ENCODE measurements around the gene MED23.

The MED23 gene, protein sequence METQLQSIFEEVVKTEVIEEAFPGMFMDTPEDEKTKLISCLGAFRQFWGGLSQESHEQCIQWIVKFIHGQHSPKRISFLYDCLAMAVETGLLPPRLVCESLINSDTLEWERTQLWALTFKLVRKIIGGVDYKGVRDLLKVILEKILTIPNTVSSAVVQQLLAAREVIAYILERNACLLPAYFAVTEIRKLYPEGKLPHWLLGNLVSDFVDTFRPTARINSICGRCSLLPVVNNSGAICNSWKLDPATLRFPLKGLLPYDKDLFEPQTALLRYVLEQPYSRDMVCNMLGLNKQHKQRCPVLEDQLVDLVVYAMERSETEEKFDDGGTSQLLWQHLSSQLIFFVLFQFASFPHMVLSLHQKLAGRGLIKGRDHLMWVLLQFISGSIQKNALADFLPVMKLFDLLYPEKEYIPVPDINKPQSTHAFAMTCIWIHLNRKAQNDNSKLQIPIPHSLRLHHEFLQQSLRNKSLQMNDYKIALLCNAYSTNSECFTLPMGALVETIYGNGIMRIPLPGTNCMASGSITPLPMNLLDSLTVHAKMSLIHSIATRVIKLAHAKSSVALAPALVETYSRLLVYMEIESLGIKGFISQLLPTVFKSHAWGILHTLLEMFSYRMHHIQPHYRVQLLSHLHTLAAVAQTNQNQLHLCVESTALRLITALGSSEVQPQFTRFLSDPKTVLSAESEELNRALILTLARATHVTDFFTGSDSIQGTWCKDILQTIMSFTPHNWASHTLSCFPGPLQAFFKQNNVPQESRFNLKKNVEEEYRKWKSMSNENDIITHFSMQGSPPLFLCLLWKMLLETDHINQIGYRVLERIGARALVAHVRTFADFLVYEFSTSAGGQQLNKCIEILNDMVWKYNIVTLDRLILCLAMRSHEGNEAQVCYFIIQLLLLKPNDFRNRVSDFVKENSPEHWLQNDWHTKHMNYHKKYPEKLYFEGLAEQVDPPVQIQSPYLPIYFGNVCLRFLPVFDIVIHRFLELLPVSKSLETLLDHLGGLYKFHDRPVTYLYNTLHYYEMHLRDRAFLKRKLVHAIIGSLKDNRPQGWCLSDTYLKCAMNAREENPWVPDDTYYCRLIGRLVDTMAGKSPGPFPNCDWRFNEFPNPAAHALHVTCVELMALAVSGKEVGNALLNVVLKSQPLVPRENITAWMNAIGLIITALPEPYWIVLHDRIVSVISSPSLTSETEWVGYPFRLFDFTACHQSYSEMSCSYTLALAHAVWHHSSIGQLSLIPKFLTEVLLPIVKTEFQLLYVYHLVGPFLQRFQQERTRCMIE (N-terminal part only)

GRCh38 chr6:131627724-131628682 is at the start of gene MED23:
Gene MED23, minus strand, starts transcription at chr6:131628242. Its CDS starts 193 bp downstream, at chr6:131628049.
- peak; percentile 90 for DNase-seq (ENCODE audit: low read depth)

DNA sequence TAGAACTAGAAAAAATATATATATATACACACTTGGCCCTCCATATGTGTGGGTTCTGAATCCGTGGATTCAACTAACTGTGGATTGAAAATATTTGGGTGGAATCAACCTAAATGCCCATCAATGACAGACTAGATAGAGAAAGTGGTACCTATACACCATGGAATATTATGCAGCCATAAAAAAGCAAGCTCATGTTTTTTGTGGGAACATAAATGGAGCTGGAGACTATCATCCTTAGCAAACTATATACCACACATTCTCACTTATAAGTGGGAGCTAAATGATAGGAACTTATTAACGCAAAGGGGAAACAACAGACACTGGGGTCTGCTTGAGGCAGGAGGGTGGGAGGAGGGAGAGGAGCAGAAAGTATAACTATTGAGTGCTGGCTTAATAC is 45.1 kb upstream of the MED23 start:
- no peak for DNase-seq (ENCODE audit: low read depth)

- no peak for DNase-seq (ENCODE audit: low read depth)
These were observed 41.8 kb upstream of the MED23 start for GRCh38 chr6:131669891-131670290.

- no peak for DNase-seq (ENCODE audit: low read depth)
These were observed 35.6 kb upstream of the MED23 start for GRCh38 chr6:131663578-131664165.

DNA sequence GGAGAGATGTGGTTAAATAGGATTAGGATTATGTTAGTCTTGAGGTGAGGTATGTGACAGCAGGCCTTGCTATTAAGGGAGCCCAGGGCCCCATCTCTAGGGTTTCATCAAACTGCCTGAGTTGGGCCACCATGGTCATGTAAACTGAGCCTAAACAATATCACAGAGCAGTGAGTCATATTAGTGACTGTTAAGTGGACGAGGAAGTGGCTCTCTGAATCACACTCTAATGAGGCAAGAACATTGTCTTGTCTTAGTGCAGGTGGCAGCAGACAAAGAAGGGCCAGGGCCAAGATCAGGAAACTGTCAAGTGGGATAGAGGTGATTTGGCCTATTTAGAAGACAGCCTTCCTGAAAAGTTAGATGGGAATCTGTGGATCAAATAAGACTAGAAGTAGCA is 32.2 kb upstream of the MED23 start:
- no peak for DNase-seq (ENCODE audit: low read depth)

DNA sequence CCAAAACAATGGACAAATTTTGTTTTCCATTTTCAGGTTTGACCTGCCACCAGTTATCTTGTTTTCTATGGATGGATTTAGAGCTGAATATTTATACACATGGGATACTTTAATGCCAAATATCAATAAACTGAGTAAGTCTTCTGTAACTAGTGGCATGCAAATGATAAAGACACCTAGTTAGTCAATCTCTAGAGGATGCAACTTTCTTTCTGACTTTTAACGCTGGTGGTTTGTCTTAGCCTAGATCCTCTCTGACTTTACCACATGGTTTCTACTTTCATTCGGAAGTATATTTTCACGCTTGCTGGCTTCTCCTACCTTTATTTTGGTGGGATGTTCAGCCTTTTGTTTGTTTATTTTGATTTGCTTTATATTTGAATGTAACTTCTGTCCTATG is 30.2 kb upstream of the MED23 start:
- DNase-seq (ENCODE audit: low read depth): no peak

- no peak for DNase-seq (ENCODE audit: low read depth)
These were observed 29.6 kb upstream of the MED23 start for GRCh38 chr6:131657630-131658111.

GRCh38 chr6:131657222-131657621 is 29.2 kb upstream of the MED23 start:
- no peak for DNase-seq (ENCODE audit: low read depth)

DNA sequence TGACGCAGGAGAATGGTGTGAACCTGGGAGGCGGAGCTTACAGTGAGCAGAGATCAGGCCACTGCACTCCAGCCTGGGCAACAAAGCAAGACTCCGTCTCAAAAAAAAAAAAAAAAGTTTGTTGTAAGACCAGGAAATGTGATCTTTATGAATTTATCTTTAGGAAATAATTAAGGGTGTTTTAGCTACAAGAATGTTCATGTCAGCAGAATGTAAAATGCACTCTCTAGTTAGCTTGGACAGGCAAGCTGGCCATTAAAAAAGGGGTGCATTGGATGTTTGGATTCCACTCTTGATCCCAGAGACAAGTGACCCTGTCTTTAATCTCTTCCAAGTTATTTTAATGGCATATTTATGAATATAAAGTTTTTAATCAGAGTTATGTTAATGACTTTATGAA is 28.6 kb upstream of the MED23 start:
- DNase-seq (ENCODE audit: low read depth): no peak

DNA sequence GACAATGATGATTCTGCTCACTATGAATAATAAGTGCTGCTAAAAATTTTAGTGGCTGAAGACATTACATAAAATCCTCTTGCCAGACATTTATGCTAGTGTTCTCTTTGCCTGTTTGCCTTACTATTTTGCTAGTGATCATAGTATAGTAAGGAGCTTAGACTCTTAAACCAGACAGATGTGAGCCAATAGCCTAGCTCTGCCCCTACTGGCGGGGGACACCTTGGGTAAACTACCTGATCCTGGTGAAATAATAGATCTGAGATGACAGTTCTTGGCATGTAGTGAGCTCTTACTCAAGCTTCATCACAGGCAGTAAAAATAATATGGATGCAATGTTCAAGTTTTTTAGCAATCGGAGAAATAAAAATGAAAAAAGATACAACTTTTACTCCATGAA is 27.9 kb upstream of the MED23 start:
- no peak for DNase-seq (ENCODE audit: low read depth)

GRCh38 chr6:131655387-131655786 is 27.3 kb upstream of the MED23 start:
- no peak for DNase-seq (ENCODE audit: low read depth)

GRCh38 chr6:131654326-131654725 is 26.3 kb upstream of the MED23 start:
- no peak for DNase-seq (ENCODE audit: low read depth)

DNA sequence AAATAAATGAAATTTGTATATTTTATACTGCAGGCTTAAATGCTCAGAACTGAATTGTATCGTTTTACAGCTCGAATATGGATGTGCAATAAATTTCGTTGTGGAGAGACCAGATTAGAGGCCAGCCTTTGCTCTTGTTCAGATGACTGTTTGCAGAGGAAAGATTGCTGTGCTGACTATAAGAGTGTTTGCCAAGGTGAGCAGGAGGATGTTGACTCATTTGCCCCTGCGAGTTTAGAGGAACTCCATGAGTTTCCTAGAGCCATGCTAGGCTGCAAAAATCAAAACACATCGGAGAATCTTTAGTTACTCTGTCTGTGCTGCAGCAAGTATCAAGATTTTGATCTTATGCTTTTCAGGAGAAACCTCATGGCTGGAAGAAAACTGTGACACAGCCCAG is 24.4 kb upstream of the MED23 start:
- no peak for DNase-seq (ENCODE audit: low read depth)

- DNase-seq (ENCODE audit: low read depth): no peak
These were observed 23.7 kb upstream of the MED23 start for GRCh38 chr6:131651782-131652181.

- no peak for DNase-seq (ENCODE audit: low read depth)
These were observed 18.2 kb upstream of the MED23 start for GRCh38 chr6:131646249-131646670.

DNA sequence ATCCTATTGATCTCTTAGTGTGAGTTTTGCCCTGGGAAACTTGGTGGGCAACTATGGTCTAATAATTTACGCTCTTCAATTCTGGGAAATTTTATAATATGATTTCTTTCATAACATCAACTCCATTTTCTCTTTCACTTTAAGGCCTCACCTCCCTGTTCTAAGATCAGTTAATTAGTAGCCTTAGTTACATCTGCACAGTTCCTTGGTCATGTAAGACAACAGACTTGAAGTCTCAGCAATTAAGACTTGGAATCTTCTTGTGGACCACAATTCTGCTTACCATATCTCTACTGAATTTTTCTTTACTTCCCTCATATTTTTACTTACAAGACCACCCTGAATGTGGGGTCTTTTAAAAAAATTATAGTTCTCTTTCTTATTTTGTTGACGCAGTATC is 17.8 kb upstream of the MED23 start:
- DNase-seq (ENCODE audit: low read depth): no peak

DNA sequence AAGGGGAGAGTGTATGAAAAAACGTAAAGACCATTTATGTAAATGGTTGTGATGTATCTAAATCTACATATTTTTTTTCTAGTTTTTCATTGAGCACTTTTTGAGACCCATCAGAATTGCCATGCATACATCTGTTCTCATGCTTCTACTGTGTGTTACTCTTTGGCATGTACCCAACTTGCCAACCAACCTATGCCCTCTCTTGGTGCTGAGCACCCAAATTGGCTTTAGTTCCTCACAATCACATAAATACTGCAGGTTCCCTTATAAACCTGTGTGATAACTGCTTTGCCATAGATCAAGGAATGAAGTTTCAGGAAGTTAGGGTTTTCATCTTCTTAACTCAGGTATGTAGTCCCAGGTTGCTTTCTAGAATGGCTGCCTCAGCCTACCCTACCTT is 16.9 kb upstream of the MED23 start:
- no peak for DNase-seq (ENCODE audit: low read depth)

DNA sequence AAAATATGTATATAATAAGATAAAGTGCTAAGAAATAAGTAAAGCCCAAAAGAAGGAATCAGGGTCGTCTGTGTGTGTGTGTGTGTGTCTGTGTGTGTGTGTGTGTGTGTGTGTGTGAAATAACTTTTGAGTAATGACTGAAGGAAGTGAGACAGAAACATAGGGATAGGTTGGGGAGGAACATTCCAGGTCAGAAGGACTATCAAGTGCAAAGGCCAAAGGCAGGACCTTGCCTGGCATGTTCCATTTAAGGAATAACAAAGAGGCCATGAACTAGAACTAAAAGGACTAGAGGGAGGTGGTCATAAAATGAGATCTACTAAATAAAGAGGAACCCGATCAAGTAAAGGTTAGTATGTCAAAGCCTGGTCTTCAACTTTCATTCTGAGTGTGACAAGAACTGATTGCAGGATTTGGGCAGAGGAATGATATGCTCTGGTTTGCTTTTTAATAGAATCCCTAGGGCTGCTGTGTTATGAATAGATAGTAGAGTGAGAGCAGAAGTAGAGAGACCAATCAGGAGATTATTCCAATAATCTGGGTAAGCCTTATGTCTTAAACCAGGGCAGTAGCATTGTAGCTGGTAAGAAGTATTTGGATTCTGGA is 15.9 kb upstream of the MED23 start:
- no peak for DNase-seq (ENCODE audit: low read depth)

GRCh38 chr6:131642987-131643611 is 15.1 kb upstream of the MED23 start:
- no peak for DNase-seq (ENCODE audit: low read depth)

DNA sequence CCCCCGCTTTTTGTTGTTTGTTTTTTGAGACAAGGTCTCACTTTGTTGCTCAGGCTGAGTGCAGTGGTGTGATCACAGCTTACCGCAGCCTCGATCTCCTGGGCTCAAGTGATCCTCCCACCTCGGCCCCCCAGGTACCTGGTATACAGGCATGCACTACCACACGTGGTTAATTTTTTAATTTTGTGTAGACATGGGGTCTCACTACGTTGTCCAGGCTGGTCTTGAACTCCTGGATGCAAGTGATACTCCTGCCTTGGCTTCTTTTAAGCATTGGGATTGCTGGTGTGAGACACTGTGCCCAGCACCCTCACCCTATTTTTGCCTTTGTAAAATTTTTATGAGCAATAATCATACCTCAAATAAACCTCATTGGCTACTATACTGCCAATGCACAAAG is 14.5 kb upstream of the MED23 start:
- DNase-seq (ENCODE audit: low read depth): no peak
